GM21381 (cell line): ENCODE results near the gene HSD3B1.
"Not testable (repeated sequence)": the region's sequence is repeated elsewhere in the genome, so short reads cannot be mapped to it uniquely, and the experiment has no call there.

Experiments used
- ATAC-seq: cut with Tn5 transposase; IDR thresholded peaks from one replicate; pipeline ENCODE4 v1.9.1; 2021; ENCODE audit warnings: mild to moderate bottlenecking, moderate library complexity; ENCODE audit not compliant: unreplicated experiment

HSD3B1 gene

DNA sequence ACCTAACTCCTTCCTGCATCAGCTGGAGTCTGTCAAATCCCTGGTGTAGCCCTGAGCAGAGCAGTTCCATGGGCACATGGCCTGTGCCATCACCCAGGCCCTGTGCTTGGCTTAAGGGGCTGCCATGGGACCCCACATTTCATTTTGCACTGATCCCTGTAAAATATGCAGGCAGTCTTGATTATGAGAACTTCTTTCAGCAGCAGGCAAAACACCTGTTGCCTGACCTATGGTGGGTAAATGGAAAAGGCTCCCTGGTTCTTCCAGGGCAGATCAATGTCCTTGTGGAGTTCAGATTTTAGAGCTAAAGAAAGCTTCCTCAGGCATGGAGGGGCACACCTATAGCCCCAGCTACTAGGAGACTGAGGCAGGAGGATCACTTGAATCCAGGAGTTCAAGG, 44.2 kb downstream of the HSD3B1 start:
- ATAC-seq, result no peak

DNA sequence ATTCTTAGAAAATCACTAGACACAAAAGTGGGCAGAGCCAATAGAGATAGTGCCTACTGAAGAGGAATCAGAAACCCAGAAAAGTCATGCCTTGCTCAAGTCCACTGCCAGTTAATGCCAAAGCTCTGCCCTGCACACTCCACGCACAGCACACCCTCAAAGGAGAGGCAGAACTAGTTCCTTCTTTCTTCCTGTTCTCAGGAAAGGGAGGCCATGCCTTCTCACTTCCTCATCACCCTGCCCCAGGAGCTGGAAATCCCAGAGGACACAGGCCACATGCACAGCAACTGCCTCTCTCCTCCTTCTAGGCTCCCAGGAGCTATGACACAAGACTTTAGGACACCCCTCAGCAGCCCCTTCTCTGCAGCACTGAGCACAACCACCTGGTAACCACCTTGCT, 45.6 kb downstream of the HSD3B1 start:
- ATAC-seq, result not testable (repeated sequence)

- not testable (repeated sequence) for ATAC-seq
Measured at GRCh38 chr1:119553302-119554071, 46.5 kb downstream of the HSD3B1 start.

DNA sequence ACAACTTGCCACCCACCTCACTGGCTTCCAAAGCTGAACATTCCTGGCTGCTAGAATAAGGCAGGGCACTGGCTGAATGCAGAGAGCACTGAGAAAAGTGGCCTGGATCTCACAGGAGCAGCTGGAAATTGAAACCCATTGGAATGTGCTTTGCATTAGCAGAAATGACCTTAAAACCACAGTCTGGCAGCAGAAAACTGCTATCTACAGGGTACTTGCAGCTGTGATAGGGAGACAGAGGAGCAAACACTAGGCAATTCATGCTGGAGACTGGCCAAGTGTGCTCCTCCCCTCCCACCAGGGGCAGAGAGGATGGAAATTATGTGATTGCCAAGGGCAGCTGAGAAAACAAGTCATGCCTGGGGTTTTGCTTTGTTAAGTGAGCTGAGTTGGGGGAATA, 47.2 kb downstream of the HSD3B1 start:
- no peak for ATAC-seq

DNA sequence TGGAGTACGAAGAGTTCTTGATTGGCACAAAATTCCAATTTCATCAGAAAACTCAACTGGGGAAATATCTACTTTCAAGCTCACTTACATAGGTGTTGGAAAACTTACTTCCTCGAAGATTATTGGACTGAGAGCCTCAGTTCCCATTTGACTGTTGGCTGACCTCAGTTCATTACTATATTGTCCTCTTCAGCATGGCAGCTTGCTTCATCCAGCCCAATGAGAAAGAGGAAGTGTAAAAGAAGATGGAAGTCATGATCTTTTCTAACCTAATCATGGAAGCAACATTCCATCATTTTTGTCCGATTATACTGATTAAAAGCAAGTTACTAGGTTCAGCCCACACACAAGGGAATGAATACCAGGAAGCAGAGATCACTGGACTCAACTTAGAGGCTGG, 49.4 kb downstream of the HSD3B1 start:
- ATAC-seq, result no peak

DNA sequence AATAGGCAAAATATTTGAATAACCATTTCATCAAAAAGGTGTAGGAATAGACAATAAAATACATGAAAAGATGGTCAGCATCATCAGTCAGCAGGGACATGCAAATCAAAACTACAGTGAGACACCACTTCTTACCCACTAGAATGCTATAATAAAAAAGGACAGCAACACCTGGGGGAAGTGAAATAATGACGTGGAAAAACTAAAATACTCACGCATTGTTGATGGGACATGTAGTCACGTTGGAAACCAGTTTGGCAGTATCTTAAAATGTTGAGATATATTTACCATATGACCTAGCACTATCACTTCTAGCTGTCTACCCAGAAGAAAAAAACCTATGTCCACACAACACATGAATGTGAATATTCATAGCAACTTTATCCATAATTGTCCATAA, 53.4 kb downstream of the HSD3B1 start:
- ATAC-seq, result not testable (repeated sequence)

- ATAC-seq, result no peak
Measured at GRCh38 chr1:119564548-119564947, 57.5 kb downstream of the HSD3B1 start.
